Esophagus muscularis mucosa (tissue), 4 donors: ENCODE results near the gene ARHGAP21. TPM values are rescaled to one million over a fixed set of nuclear protein-coding genes. Genes with fewer than 3 reads are reported as not detected.
"Not testable (repeated sequence)": the region's sequence is repeated elsewhere in the genome, so short reads cannot be mapped to it uniquely, and the experiment has no call there.

Source experiments
- DNase-seq: peaks from one replicate; pipeline ENCODE4 v3.0.0-alpha.2; 2017; ENCODE audit errors: extremely low spot score
- H3K27ac ChIP-seq, 4 donors: fragments of 200-600 bp; sonication (generic); replicated peaks in 1 of 4; 1 replicate in 3 of 4; 2 replicates in 1 of 4; pipeline ENCODE4 v1.5.1; 2016 to 2019; ENCODE audit warnings: mild to moderate bottlenecking in 1 of 4
- H3K27me3 ChIP-seq, 4 donors: fragments of 200-600 bp; sonication (generic); one replicate each; pipeline versions ENCODE4 v1.5.1 to v1.6.0; 2016 to 2019
- H3K36me3 ChIP-seq, 4 donors: fragments of 200-600 bp; sonication (generic); one replicate each; pipeline ENCODE4 v1.5.1; 2016 to 2019
- H3K4me1 ChIP-seq, 4 donors: fragments of 200-600 bp; sonication (generic); one replicate each; pipeline ENCODE4 v1.5.1; 2016 to 2019
- H3K4me3 ChIP-seq, 4 donors: fragments of 200-600 bp; sonication (generic); 1 replicate in 2 of 4; 2 replicates in 2 of 4; pipeline ENCODE4 v1.5.1; 2016 to 2019; ENCODE audit warnings: mild to moderate bottlenecking in 4 of 4, moderate library complexity in 1 of 4
- H3K9me3 ChIP-seq, 4 donors: fragments of 200-600 bp; sonication (generic); 1 replicate in 3 of 4; 2 replicates in 1 of 4; pipeline ENCODE4 v1.5.1; 2016 to 2019
- EP300 ChIP-seq: sonication (generic); formaldehyde crosslinking; IDR thresholded peaks from one replicate; pipeline ENCODE4 v1.6.1; 2017; ENCODE audit warnings: antibody characterized with exemption
- POLR2A ChIP-seq: fragments of 450-650 bp; IDR thresholded peaks from one replicate; pipeline ENCODE4 v1.6.1; 2017; ENCODE audit warnings: antibody characterized with exemption, moderate library complexity, mild to moderate bottlenecking, low read depth
- POLR2AphosphoS5 ChIP-seq, 2 donors: sonication (generic); formaldehyde crosslinking; IDR thresholded peaks; one replicate each; pipeline ENCODE4 v1.6.1; 2017; ENCODE audit warnings: antibody characterized with exemption in 2 of 2
- WGBS: methylation state at CpG from one replicate; pipeline ENCODE4 v1.1.5; 2018; 5-methylcytosine and 5-hydroxymethylcytosine counted together
- intact Hi-C: fragments of 100-400 bp; cut with DNase I; formaldehyde crosslinking; loops from one replicate; pipeline ENCODE4 v1.15.1; 2023
- total RNA-seq, 4 donors: library from RNA; depleted of rRNA; stranded (reverse); fragments of >200 nt; gene quantifications; one replicate each; pipeline versions ENCODE4 v1.1.0 to v1.2.1, GENCODE V29; 2016
- TF ChIP-seq, protein P1 (sequence below), 3 experiments: fragments of 200-600 bp in 2 of 3; fragments of 450-650 bp in 1 of 3; sonication (generic) in 2 of 3; IDR thresholded peaks; one replicate each; pipeline ENCODE4 v1.5.1; 2017 to 2019; ENCODE audit warnings: antibody characterized with exemption in 3 of 3, mild to moderate bottlenecking in 2 of 3, moderate library complexity in 1 of 3

Gene ARHGAP21
- total RNA-seq, 4 donors from 2014 or later: 52.7 to 65.7 (median 61.1) TPM

DNA sequence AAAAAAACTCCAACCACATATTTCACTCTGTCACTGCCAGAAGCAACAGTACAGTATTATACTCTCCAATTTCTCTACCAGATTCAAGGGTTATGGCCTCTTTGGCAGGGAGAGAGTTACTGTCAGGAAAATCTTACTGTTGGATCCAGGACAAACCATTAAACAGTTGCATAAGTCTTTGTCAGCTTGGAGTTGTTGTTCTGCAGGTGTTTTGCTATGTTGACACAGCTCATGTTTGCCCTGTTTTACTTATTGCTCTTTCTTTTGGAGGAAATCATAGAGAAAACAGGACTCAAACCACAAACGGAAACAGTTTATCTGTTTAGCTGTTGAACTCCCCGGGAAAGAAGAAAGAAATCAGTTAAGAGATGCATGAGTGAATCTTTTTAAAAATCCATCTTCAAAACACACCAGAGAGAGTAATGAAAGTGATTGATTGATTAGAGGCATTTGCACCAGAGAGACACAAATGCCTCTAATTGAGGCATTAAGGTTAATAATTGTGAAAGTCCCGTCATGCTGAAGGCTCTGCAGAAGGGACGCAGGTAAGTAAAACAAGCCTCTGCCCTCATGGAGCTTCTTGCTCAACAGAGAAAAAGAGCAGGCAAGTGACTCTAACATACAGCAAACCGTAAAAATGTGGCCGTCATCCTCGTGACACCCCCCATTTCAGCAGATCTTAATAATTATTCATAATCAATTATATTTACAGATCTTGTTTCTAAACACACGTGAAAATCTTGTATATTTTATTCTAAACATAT, 38.7 kb upstream of the ARHGAP21 start:
- 79% methylated on average over 8 of the region's 8 CpGs for WGBS
- intact Hi-C loops: no loop called here

GRCh38 chr10:24759672-24760071, 36.0 kb upstream of the ARHGAP21 start:
- Histone ChIP-seq H3K4me1 (peaks cover 0 to 9% (median 3%) of the 10 kb centered on the region in 4 donors), H3K4me3 (no peak overlapping the region), H3K27ac (no peak overlapping the region), H3K27me3 (no peaks in the 10 kb centered on the region), H3K36me3 (no peaks in the 10 kb centered on the region), H3K9me3 (no peaks in the 10 kb centered on the region)
- WGBS: 89% methylated on average over 2 of the region's 2 CpGs
- DNase-seq: no peak
- intact Hi-C loops: no loop called here
- no peak for TF ChIP-seq POLR2AphosphoS5 (IDR thresholded peaks at IDR 0.05)
- TF ChIP-seq POLR2A: no peak
- TF ChIP-seq, protein P1, sequence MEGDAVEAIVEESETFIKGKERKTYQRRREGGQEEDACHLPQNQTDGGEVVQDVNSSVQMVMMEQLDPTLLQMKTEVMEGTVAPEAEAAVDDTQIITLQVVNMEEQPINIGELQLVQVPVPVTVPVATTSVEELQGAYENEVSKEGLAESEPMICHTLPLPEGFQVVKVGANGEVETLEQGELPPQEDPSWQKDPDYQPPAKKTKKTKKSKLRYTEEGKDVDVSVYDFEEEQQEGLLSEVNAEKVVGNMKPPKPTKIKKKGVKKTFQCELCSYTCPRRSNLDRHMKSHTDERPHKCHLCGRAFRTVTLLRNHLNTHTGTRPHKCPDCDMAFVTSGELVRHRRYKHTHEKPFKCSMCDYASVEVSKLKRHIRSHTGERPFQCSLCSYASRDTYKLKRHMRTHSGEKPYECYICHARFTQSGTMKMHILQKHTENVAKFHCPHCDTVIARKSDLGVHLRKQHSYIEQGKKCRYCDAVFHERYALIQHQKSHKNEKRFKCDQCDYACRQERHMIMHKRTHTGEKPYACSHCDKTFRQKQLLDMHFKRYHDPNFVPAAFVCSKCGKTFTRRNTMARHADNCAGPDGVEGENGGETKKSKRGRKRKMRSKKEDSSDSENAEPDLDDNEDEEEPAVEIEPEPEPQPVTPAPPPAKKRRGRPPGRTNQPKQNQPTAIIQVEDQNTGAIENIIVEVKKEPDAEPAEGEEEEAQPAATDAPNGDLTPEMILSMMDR (IDR thresholded peaks at IDR 0.05): no peak
- TF ChIP-seq EP300: no peak

More for the DNA sequence above, 38.7 kb upstream of the ARHGAP21 start:
- Histone ChIP-seq H3K27ac (no peak overlapping the region), H3K9me3 (no peaks in the 10 kb centered on the region), H3K36me3 (no peaks in the 10 kb centered on the region), H3K4me1 (peaks cover 0 to 9% (median 3%) of the 10 kb centered on the region in 4 donors), H3K27me3 (no peaks in the 10 kb centered on the region), H3K4me3 (no peak overlapping the region)
- DNase-seq: no peak
- TF ChIP-seq, protein P1 (IDR thresholded peaks at IDR 0.05): no peak
- TF ChIP-seq POLR2AphosphoS5 (IDR thresholded peaks at IDR 0.05): no peak
- no peak for TF ChIP-seq EP300
- TF ChIP-seq POLR2A: no peak

GRCh38 chr10:24758254-24758653, 34.6 kb upstream of the ARHGAP21 start:
- DNase-seq, H3K4me3 ChIP-seq, H3K27ac ChIP-seq, H3K9me3 ChIP-seq, H3K27me3 ChIP-seq, H3K36me3 ChIP-seq, H3K4me1 ChIP-seq, intact Hi-C loops: not testable (repeated sequence)
- WGBS: 94% methylated on average over 3 of the region's 3 CpGs

DNA sequence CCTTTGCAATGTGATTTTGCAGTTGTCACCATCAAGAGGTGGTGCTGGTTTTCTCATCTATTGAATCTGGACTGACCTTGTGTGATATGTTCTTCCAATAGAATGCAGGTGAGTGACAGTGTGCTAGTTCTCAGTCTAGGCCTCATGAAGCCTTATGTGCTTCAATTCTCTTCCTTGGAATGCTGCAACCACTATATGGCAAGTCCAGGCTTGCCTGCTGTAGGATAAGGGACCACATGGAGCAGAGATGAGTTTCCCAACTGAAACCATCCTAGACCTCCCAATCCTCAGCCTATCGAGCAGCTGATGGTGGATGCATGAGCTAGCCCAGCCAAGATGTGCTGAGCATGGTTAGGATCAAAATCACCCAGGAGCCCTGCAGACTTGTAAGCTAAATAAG, 32.6 kb upstream of the ARHGAP21 start:
- Histone ChIP-seq H3K4me1 (no peaks in the 10 kb centered on the region), H3K9me3 (no peaks in the 10 kb centered on the region), H3K36me3 (no peaks in the 10 kb centered on the region), H3K27ac (no peak overlapping the region), H3K4me3 (no peak overlapping the region), H3K27me3 (no peaks in the 10 kb centered on the region)
- TF ChIP-seq POLR2A: no peak
- 80% methylated on average over 1 of the region's 1 CpG for WGBS
- intact Hi-C loops: no loop called here
- no peak for DNase-seq

GRCh38 chr10:24751716-24752115, 28.0 kb upstream of the ARHGAP21 start:
- TF ChIP-seq POLR2AphosphoS5 (IDR thresholded peaks at IDR 0.05) (no peak), EP300 (no peak), POLR2A (no peak)
- TF ChIP-seq, protein P1 (IDR thresholded peaks at IDR 0.05): no peak
- H3K9me3 ChIP-seq: no peaks in the 10 kb centered on the region
- no peak overlapping the region for H3K27ac ChIP-seq
- no peak overlapping the region for H3K4me3 ChIP-seq
- intact Hi-C loops: no loop called here
- no peaks in the 10 kb centered on the region for H3K36me3 ChIP-seq
- no peaks in the 10 kb centered on the region for H3K4me1 ChIP-seq
- WGBS: 79% methylated on average over 1 of the region's 1 CpG
- DNase-seq: no peak
- no peaks in the 10 kb centered on the region for H3K27me3 ChIP-seq

DNA sequence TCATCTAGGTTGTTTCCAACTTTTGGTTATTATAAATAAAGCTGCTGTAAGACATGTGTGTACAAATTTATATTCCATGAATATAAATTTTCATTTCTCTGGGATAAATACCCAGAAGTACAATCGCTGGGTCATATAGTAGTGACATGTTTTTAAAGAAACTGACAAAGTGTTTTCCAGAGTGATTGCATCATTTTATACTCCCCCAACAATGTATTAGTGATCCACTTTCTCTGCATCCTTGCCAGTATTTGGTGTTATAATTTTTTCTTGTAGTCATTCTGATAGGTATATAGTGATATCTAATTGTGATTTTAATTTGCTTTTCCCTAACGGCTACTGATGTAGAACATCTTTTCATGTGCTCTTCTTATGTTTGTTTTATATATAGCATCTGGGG, 27.0 kb upstream of the ARHGAP21 start:
- H3K4me1 ChIP-seq: no peaks in the 10 kb centered on the region
- H3K27me3 ChIP-seq: no peaks in the 10 kb centered on the region
- no peak overlapping the region for H3K4me3 ChIP-seq
- no peaks in the 10 kb centered on the region for H3K9me3 ChIP-seq
- DNase-seq: no peak
- 94% methylated on average over 2 of the region's 2 CpGs for WGBS
- no peak overlapping the region for H3K27ac ChIP-seq
- no peaks in the 10 kb centered on the region for H3K36me3 ChIP-seq
- TF ChIP-seq EP300: no peak
- TF ChIP-seq, protein P1 (IDR thresholded peaks at IDR 0.05): no peak
- no peak for TF ChIP-seq POLR2AphosphoS5 (IDR thresholded peaks at IDR 0.05)
- no peak for TF ChIP-seq POLR2A
- intact Hi-C loops: no loop called here
